H9 (cell line): ENCODE results near the gene EPSTI1. TPM values are rescaled to one million over a fixed set of nuclear protein-coding genes. Genes with fewer than 3 reads are reported as not detected.

ENCODE experiments used
- DNase-seq: peaks from one replicate; pipeline ENCODE4 v3.0.0-alpha.2; 2017
- H2AFZ ChIP-seq: one replicate; pipeline ENCODE4 v1.6.1; 2013; ENCODE audit warnings: mild to moderate bottlenecking, low read length, control low read depth, moderate library complexity
- H2AK5ac ChIP-seq: 2 replicates; pipeline ENCODE4 v1.6.1; 2013; ENCODE audit warnings: low read length, control low read depth, mixed read lengths; ENCODE audit not compliant: insufficient read length
- H2BK120ac ChIP-seq: one replicate; pipeline ENCODE4 v1.6.1; 2013; ENCODE audit warnings: low read depth, mild to moderate bottlenecking, low read length, control low read depth, inconsistent platforms; ENCODE audit not compliant: poor library complexity, severe bottlenecking
- H2BK12ac ChIP-seq: 2 replicates; pipeline ENCODE4 v1.6.1; 2013; ENCODE audit warnings: low read length, control low read depth, mixed read lengths, low read depth; ENCODE audit not compliant: insufficient read length
- H2BK15ac ChIP-seq: 2 replicates; pipeline ENCODE4 v1.6.1; 2013; ENCODE audit warnings: low read depth, low read length, control low read depth
- H2BK20ac ChIP-seq: one replicate; pipeline ENCODE4 v1.6.1; 2013; ENCODE audit warnings: low read depth, mild to moderate bottlenecking, low read length, control low read depth, inconsistent platforms; ENCODE audit not compliant: poor library complexity, severe bottlenecking
- H2BK5ac ChIP-seq: 2 replicates; pipeline ENCODE4 v1.6.1; 2013; ENCODE audit warnings: low read length, control low read depth, mixed read lengths; ENCODE audit not compliant: insufficient read length
- H3K14ac ChIP-seq: 2 replicates; pipeline ENCODE4 v1.6.1; 2013; ENCODE audit warnings: low read length, control low read depth; ENCODE audit not compliant: insufficient read depth
- H3K18ac ChIP-seq: 2 replicates; pipeline ENCODE4 v1.6.1; 2013; ENCODE audit warnings: low read depth, mild to moderate bottlenecking, mixed read lengths, low read length, control low read depth; ENCODE audit not compliant: insufficient read length
- H3K23ac ChIP-seq: 2 replicates; pipeline ENCODE4 v1.6.1; 2013; ENCODE audit warnings: low read length, control low read depth, mixed read lengths, low read depth; ENCODE audit not compliant: insufficient read length
- H3K23me2 ChIP-seq: 2 replicates; pipeline ENCODE4 v1.6.1; 2013; ENCODE audit warnings: low read depth, mild to moderate bottlenecking, mixed read lengths, low read length, control low read depth; ENCODE audit not compliant: insufficient read length, poor library complexity, severe bottlenecking
- H3K27ac ChIP-seq: 2 replicates; pipeline ENCODE4 v1.5.1; 2013; ENCODE audit warnings: low read length, control low read depth, mixed read lengths, low read depth; ENCODE audit not compliant: insufficient read length
- H3K27me3 ChIP-seq: 2 replicates; pipeline ENCODE4 v1.6.1; 2013; ENCODE audit warnings: low read length, control low read depth, inconsistent platforms; ENCODE audit not compliant: insufficient read depth
- H3K4ac ChIP-seq: 2 replicates; pipeline ENCODE4 v1.6.1; 2013; ENCODE audit warnings: low read depth, mild to moderate bottlenecking, control low read depth, inconsistent platforms, low read length, moderate library complexity
- H3K4me1 ChIP-seq: 2 replicates; pipeline ENCODE4 v1.6.1; 2013; ENCODE audit warnings: low read length, control low read depth, inconsistent platforms; ENCODE audit not compliant: insufficient read depth
- H3K4me2 ChIP-seq: 2 replicates; pipeline ENCODE4 v1.6.1; 2013; ENCODE audit warnings: low read length, control low read depth, mixed read lengths; ENCODE audit not compliant: insufficient read length, insufficient read depth
- H3K56ac ChIP-seq: 2 replicates; pipeline ENCODE4 v1.6.1; 2013; ENCODE audit warnings: low read depth, mild to moderate bottlenecking, mixed read lengths, low read length, control low read depth; ENCODE audit not compliant: insufficient read length
- H3K79me1 ChIP-seq: 2 replicates; pipeline ENCODE4 v1.6.1; 2013; ENCODE audit warnings: low read depth, mild to moderate bottlenecking, moderate library complexity, low read length, control low read depth, inconsistent platforms; ENCODE audit not compliant: insufficient read depth, poor library complexity, severe bottlenecking
- H3K79me2 ChIP-seq: 2 replicates; pipeline ENCODE4 v1.6.1; 2013; ENCODE audit warnings: low read length, control low read depth, inconsistent platforms; ENCODE audit not compliant: insufficient read depth
- H3K9ac ChIP-seq: 2 replicates; pipeline ENCODE4 v1.6.1; 2013; ENCODE audit warnings: low read length, control low read depth, mixed read lengths; ENCODE audit not compliant: insufficient read length; ENCODE audit errors: extremely low read depth
- H3K9me3 ChIP-seq: one replicate; pipeline ENCODE4 v1.6.1; 2013; ENCODE audit warnings: low read depth, low read length, inconsistent platforms; ENCODE audit not compliant: control insufficient read depth
- H3T11ph ChIP-seq: one replicate; pipeline ENCODE4 v1.6.1; 2013; ENCODE audit warnings: mild to moderate bottlenecking, low read length, control low read depth, inconsistent platforms
- H4K20me1 ChIP-seq: one replicate; pipeline ENCODE4 v1.6.1; 2013; ENCODE audit not compliant: control insufficient read depth, insufficient read length, insufficient read depth
- H4K5ac ChIP-seq: 2 replicates; pipeline ENCODE4 v1.6.1; 2013; ENCODE audit warnings: low read depth, mild to moderate bottlenecking, mixed read lengths, low read length, control low read depth; ENCODE audit not compliant: insufficient read length
- H4K8ac ChIP-seq: replicated peaks from 2 replicates; pipeline ENCODE4 v1.6.1; 2013; ENCODE audit warnings: low read length, control low read depth, mixed read lengths, low read depth; ENCODE audit not compliant: insufficient read length
- H4K91ac ChIP-seq: 2 replicates; pipeline ENCODE4 v1.6.1; 2013; ENCODE audit warnings: low read depth, mild to moderate bottlenecking, moderate library complexity, mixed read lengths, low read length, control low read depth; ENCODE audit not compliant: insufficient read length
- H3K27ac Mint-ChIP-seq, 3 experiments: 2 replicates in 2 of 3; 3 replicates in 1 of 3; pipeline ENCODE4 v1.8.0; 2020 to 2021; ENCODE audit warnings: mixed read lengths in 3 of 3, mild to moderate bottlenecking in 1 of 3, moderate library complexity in 1 of 3
- H3K27me3 Mint-ChIP-seq: 2 replicates; pipeline ENCODE4 v1.8.0; 2021; ENCODE audit warnings: low read depth, mild to moderate bottlenecking, moderate library complexity, mixed read lengths
- H3K36me3 Mint-ChIP-seq, 3 experiments: 2 replicates in 2 of 3; 3 replicates in 1 of 3; pipeline ENCODE4 v1.8.0; 2020 to 2021; ENCODE audit warnings: low read depth in 3 of 3, mixed read lengths in 3 of 3; ENCODE audit not compliant: insufficient read depth in 1 of 3
- H3K4me1 Mint-ChIP-seq, 2 experiments: 2 replicates each; pipeline ENCODE4 v1.8.0; 2020; ENCODE audit warnings: mixed read lengths in 2 of 2
- H3K4me3 Mint-ChIP-seq, 2 experiments: 2 replicates in 1 of 2; 3 replicates in 1 of 2; pipeline ENCODE4 v1.8.0; 2020 to 2021; ENCODE audit warnings: mild to moderate bottlenecking in 2 of 2, mixed read lengths in 2 of 2, moderate library complexity in 1 of 2
- H3K9me3 Mint-ChIP-seq, 2 experiments: 2 replicates in 1 of 2; 3 replicates in 1 of 2; pipeline ENCODE4 v1.8.0; 2020; ENCODE audit warnings: mild to moderate bottlenecking in 2 of 2, mixed read lengths in 2 of 2, moderate library complexity in 1 of 2
- CTCF ChIP-seq: fragments of 200-600 bp; sonication (generic); conservative IDR thresholded peaks from 3 replicates; pipeline ENCODE4 v1.8.0; 2021; ENCODE audit warnings: antibody characterized with exemption, mild to moderate bottlenecking
- WGBS: extraction: QIAGEN DNeasy Blood & Tissue Kit; methylation state at CpG from one replicate; pipeline ENCODE4 v1.1.7; 2013; ENCODE audit warnings: missing lambda C conversion rate, low lambda C conversion rate, mixed read lengths; ENCODE audit not compliant: insufficient read length; ENCODE audit errors: extremely low coverage; 5-methylcytosine and 5-hydroxymethylcytosine counted together
- total RNA-seq: library from RNA; stranded (reverse); gene quantifications from 2 replicates; pipeline ENCODE4 v1.2.1, GENCODE V29; 2021

The EPSTI1 gene
- total RNA-seq, 1 experiment from 2014 or later: 0.70 TPM

- H3K9me3 Mint-ChIP-seq: no peaks in the 10 kb centered on the region
- no peak for DNase-seq
- no peak overlapping the region for H2BK12ac ChIP-seq
Measured at GRCh38 chr13:42984691-42985090, 7.3 kb downstream of the EPSTI1 start.

More at GRCh38 chr13:42984691-42985090, 7.3 kb downstream of the EPSTI1 start:
- Histone ChIP-seq H4K5ac (no peak overlapping the region), H2BK20ac (no peak overlapping the region), H3K9ac (no peak overlapping the region), H3K79me1 (no peaks in the 10 kb centered on the region), H3K4me2 (no peak overlapping the region), H3K23me2 (no peaks in the 10 kb centered on the region), H4K20me1 (no peaks in the 10 kb centered on the region), H3K27ac (no peak overlapping the region), H2BK5ac (no peak overlapping the region), H4K8ac (no peak overlapping the region), H3K18ac (no peak overlapping the region), H2AK5ac (no peak overlapping the region), H2BK120ac (no peak overlapping the region), H3K4ac (no peak overlapping the region), H2BK15ac (no peak overlapping the region), H3T11ph (no peak overlapping the region), H4K91ac (no peak overlapping the region), H3K14ac (no peak overlapping the region), H3K9me3 (no peaks in the 10 kb centered on the region), H3K27me3 (no peaks in the 10 kb centered on the region), H2AFZ (no peak overlapping the region), H3K4me1 (peaks cover 3% of the 10 kb centered on the region; the same call in 1 of the 2 replicates), H3K56ac (no peak overlapping the region), H3K23ac (no peak overlapping the region), H3K79me2 (no peaks in the 10 kb centered on the region)
- no peak overlapping the region for H3K27ac Mint-ChIP-seq
- H3K27me3 Mint-ChIP-seq: no peaks in the 10 kb centered on the region
- H3K36me3 Mint-ChIP-seq: 0 out of 7 replicates have a peak, but pooled peaks cover 0 to 2% (median 0%) of the 10 kb centered on the region in 3 experiments
- TF ChIP-seq CTCF: no peak
- no peak overlapping the region; a peak in 1 of 5 replicates for H3K4me3 Mint-ChIP-seq
- H3K4me1 Mint-ChIP-seq: peaks cover 29 to 36% of the 10 kb centered on the region in 2 experiments
- WGBS: no CpG with 5 or more reads among the region's 1 CpG
